Fibroblast of skin of left biceps (primary cell): Measurements from ENCODE around the gene C1orf167.

Experiments
- DNase-seq, 2 experiments: peaks; one replicate each; pipeline ENCODE4 v3.0.0-alpha.2; 2013; ENCODE audit warnings: low read depth in 2 of 2

C1orf167 gene

GRCh38 chr1:11764519-11764918 is 2.5 kb downstream of the C1orf167 start:
- DNase-seq = no peak

- no peak for DNase-seq
Observed at GRCh38 chr1:11765661-11766428, 3.9 kb downstream of the C1orf167 start.

- DNase-seq = no peak
Observed at GRCh38 chr1:11766429-11766776, 4.4 kb downstream of the C1orf167 start.

GRCh38 chr1:11767922-11768704 is 6.1 kb downstream of the C1orf167 start:
- DNase-seq = no peak

GRCh38 chr1:11768821-11769220 is 6.8 kb downstream of the C1orf167 start:
- DNase-seq = no peak

- no peak for DNase-seq
Observed at GRCh38 chr1:11769274-11769673, 7.3 kb downstream of the C1orf167 start.

GRCh38 chr1:11770011-11770410 is 8.0 kb downstream of the C1orf167 start:
- peak in 1 of 2 experiments; percentile 1 for DNase-seq

- DNase-seq = no peak
Observed at GRCh38 chr1:11771481-11772043, 9.6 kb downstream of the C1orf167 start.

GRCh38 chr1:11772458-11772857 is 10.5 kb downstream of the C1orf167 start:
- no peak for DNase-seq

GRCh38 chr1:11774753-11775152 is 12.8 kb downstream of the C1orf167 start:
- no peak for DNase-seq

- DNase-seq = no peak
Observed at GRCh38 chr1:11777658-11778322, 15.8 kb downstream of the C1orf167 start.

GRCh38 chr1:11778336-11778735 is 16.3 kb downstream of the C1orf167 start:
- no peak for DNase-seq

GRCh38 chr1:11778844-11779623 is 17.0 kb downstream of the C1orf167 start:
- no peak for DNase-seq

- no peak for DNase-seq
Observed at GRCh38 chr1:11779715-11780379, 17.9 kb downstream of the C1orf167 start.

- no peak for DNase-seq
Observed at GRCh38 chr1:11780380-11781147, 18.6 kb downstream of the C1orf167 start.

- DNase-seq = no peak
Observed at GRCh38 chr1:11781297-11781696, 19.3 kb downstream of the C1orf167 start.

GRCh38 chr1:11782127-11782708 is 20.2 kb downstream of the C1orf167 start:
- DNase-seq = no peak

GRCh38 chr1:11783556-11783955 is 21.6 kb downstream of the C1orf167 start:
- no peak for DNase-seq

- DNase-seq = no peak
Observed at GRCh38 chr1:11784256-11784992, 22.4 kb downstream of the C1orf167 start.
